ENCODE data around the gene SALL2. TPM values are rescaled to one million over a fixed set of nuclear protein-coding genes. Genes with fewer than 3 reads are reported as not detected.
A peak's percentile ranks its signal among the peaks of the same experiment; 100 is the strongest.

SALL2 gene
- total RNA-seq, 1 experiment from 2014 or later, result 287 TPM

- no peaks in the 10 kb centered on the region for H3K9me3 Mint-ChIP-seq
- Histone ChIP-seq H4K8ac (replicated peaks; ENCODE audit: insufficient read length, low read depth, low read length) (no peak overlapping the region), H3K79me2 (ENCODE audit: insufficient read depth, low read length) (peaks cover 3% of the 10 kb centered on the region; the same call in 1 of the 2 replicates), H3K23ac (ENCODE audit: insufficient read length, low read depth, low read length) (no peak overlapping the region), H4K91ac (ENCODE audit: insufficient read length, low read depth, low read length) (no peak overlapping the region), H3K23me2 (ENCODE audit: insufficient read length, low read depth, low read length, poor library complexity, severe bottlenecking) (no peaks in the 10 kb centered on the region), H3K9ac (ENCODE audit: extremely low read depth, insufficient read length, low read length) (no peak overlapping the region), H3K4me1 (ENCODE audit: insufficient read depth, low read length) (no peaks in the 10 kb centered on the region; the same call in 1 of the 2 replicates), H3K27me3 (ENCODE audit: insufficient read depth, low read length) (no peaks in the 10 kb centered on the region), H3K4ac (ENCODE audit: low read depth, low read length) (no peak overlapping the region), H3K14ac (ENCODE audit: insufficient read depth, low read length) (no peak overlapping the region), H3K27ac (ENCODE audit: insufficient read length, low read depth, low read length) (no peak overlapping the region), H3T11ph (ENCODE audit: low read length) (no peak overlapping the region), H2BK12ac (ENCODE audit: insufficient read length, low read depth, low read length) (no peak overlapping the region), H2AFZ (ENCODE audit: low read length) (no peak overlapping the region), H3K4me2 (ENCODE audit: insufficient read depth, insufficient read length, low read length) (no peak overlapping the region), H2BK5ac (ENCODE audit: insufficient read length, low read length) (no peak overlapping the region), H4K20me1 (ENCODE audit: control insufficient read depth, insufficient read depth, insufficient read length) (no peaks in the 10 kb centered on the region), H3K79me1 (ENCODE audit: insufficient read depth, low read depth, low read length, poor library complexity, severe bottlenecking) (no peaks in the 10 kb centered on the region), H2BK20ac (ENCODE audit: low read depth, low read length, poor library complexity, severe bottlenecking) (no peak overlapping the region), H2AK5ac (ENCODE audit: insufficient read length, low read length) (no peak overlapping the region), H3K9me3 (ENCODE audit: control insufficient read depth, low read depth, low read length) (no peaks in the 10 kb centered on the region), H2BK120ac (ENCODE audit: low read depth, low read length, poor library complexity, severe bottlenecking) (no peak overlapping the region), H3K18ac (ENCODE audit: insufficient read length, low read depth, low read length) (no peak overlapping the region), H3K56ac (ENCODE audit: insufficient read length, low read depth, low read length) (no peak overlapping the region), H4K5ac (ENCODE audit: insufficient read length, low read depth, low read length) (no peak overlapping the region), H2BK15ac (ENCODE audit: low read depth, low read length) (no peak overlapping the region)
- no peak for DNase-seq
- no peak overlapping the region for H3K4me3 Mint-ChIP-seq
- H3K27me3 Mint-ChIP-seq (ENCODE audit: low read depth), result no peaks in the 10 kb centered on the region
- peaks cover 63 to 87% (median 70%) of the 10 kb centered on the region in 3 experiments; a peak in 6 of 7 replicates for H3K36me3 Mint-ChIP-seq (ENCODE audit: insufficient read depth in 1 of 3, low read depth in 3 of 3)
- peak overlapping the region in 1 of 3 experiments; percentile 82; a peak in 2 of 7 replicates for H3K27ac Mint-ChIP-seq
- WGBS (ENCODE audit: extremely low coverage, insufficient read length, low lambda C conversion rate), result no CpG with 5 or more reads among the region's 5 CpGs
- no peak for TF ChIP-seq CTCF (conservative IDR thresholded peaks at IDR 0.05)
- peaks cover 26 to 30% of the 10 kb centered on the region in 2 experiments for H3K4me1 Mint-ChIP-seq
These were observed 24.6 kb downstream of the SALL2 start for GRCh38 chr14:21501568-21501967.

Measured in H9 (cell line).